Natural killer cell (primary cell): ENCODE measurements around the gene MAN1A2. TPM values are rescaled to one million over a fixed set of nuclear protein-coding genes. Genes with fewer than 3 reads are reported as not detected.
"Not testable (repeated sequence)": the region's sequence is repeated elsewhere in the genome, so short reads cannot be mapped to it uniquely, and the experiment has no call there.

ENCODE experiments used
- ATAC-seq, 3 donors: fragments of 150-1000 bp in 2 of 3; fragments of 200-7000 bp in 1 of 3; cut with Tn5 transposase; 1 replicate in 1 of 3; 2 replicates in 2 of 3; pipeline ENCODE4 v1.10.0; 2021; ENCODE audit warnings: mild to moderate bottlenecking in 2 of 3, moderate library complexity in 2 of 3
- DNase-seq, 2 donors: peaks; one replicate each; pipeline versions ENCODE4 v3.0.0 to v3.0.0-alpha.2; 2013 to 2021; ENCODE audit warnings: mixed read lengths in 1 of 2
- H3K27ac ChIP-seq: one replicate; pipeline ENCODE4 v1.5.1; 2013; ENCODE audit warnings: mild to moderate bottlenecking, low read length
- H3K27me3 ChIP-seq: one replicate; pipeline ENCODE4 v1.6.1; 2013; ENCODE audit warnings: low read length; ENCODE audit not compliant: control insufficient read depth, insufficient read depth
- H3K36me3 ChIP-seq: one replicate; pipeline ENCODE4 v1.6.1; 2013; ENCODE audit warnings: low read length; ENCODE audit not compliant: control insufficient read depth, insufficient read depth
- H3K4me1 ChIP-seq: one replicate; pipeline ENCODE4 v1.6.1; 2013; ENCODE audit warnings: low read length; ENCODE audit not compliant: control insufficient read depth, insufficient read depth
- H3K4me3 ChIP-seq: one replicate; pipeline ENCODE4 v1.5.1; 2013; ENCODE audit warnings: low read length
- H3K9me3 ChIP-seq: one replicate; pipeline ENCODE4 v1.6.1; 2013; ENCODE audit warnings: low read length; ENCODE audit not compliant: control insufficient read depth, insufficient read depth
- H3K27ac Mint-ChIP-seq, 2 donors: one replicate each; pipeline ENCODE4 v1.8.0; 2022; ENCODE audit warnings: mild to moderate bottlenecking in 2 of 2, mixed read lengths in 2 of 2, moderate library complexity in 1 of 2
- H3K27me3 Mint-ChIP-seq, 2 donors: one replicate each; pipeline ENCODE4 v1.8.0; 2022; ENCODE audit warnings: low read depth in 2 of 2, mixed read lengths in 2 of 2
- H3K36me3 Mint-ChIP-seq: one replicate; pipeline ENCODE4 v1.8.0; 2022; ENCODE audit warnings: mixed read lengths
- H3K4me1 Mint-ChIP-seq, 2 donors: one replicate each; pipeline ENCODE4 v1.8.0; 2022; ENCODE audit warnings: mixed read lengths in 2 of 2
- H3K4me3 Mint-ChIP-seq: one replicate; pipeline ENCODE4 v1.8.0; 2022; ENCODE audit warnings: mild to moderate bottlenecking, moderate library complexity, mixed read lengths
- H3K9me3 Mint-ChIP-seq, 2 donors: one replicate each; pipeline ENCODE4 v1.8.0; 2022; ENCODE audit warnings: mixed read lengths in 2 of 2
- WGBS: methylation state at CpG from one replicate; pipeline ENCODE4 v1.1.7; 2013; ENCODE audit warnings: missing lambda C conversion rate; ENCODE audit not compliant: insufficient coverage; 5-methylcytosine and 5-hydroxymethylcytosine counted together
- intact Hi-C: fragments of 100-400 bp; cut with micrococcal nuclease; formaldehyde crosslinking; loops from one replicate; pipeline ENCODE4 v1.14.2; 2022
- total RNA-seq, 4 donors: library from RNA; stranded (reverse); fragments of 120-200 nt in 1 of 4; gene quantifications; one replicate each; pipeline versions ENCODE4 v1.2.3 to v1.2.4, GENCODE V29; 2013 to 2022
- TF ChIP-seq, protein P1 (sequence below): fragments of 200-600 bp; IDR thresholded peaks from one replicate; pipeline ENCODE4 v1.8.0; 2022; ENCODE audit warnings: antibody characterized with exemption

MAN1A2 gene
- total RNA-seq, 3 donors from 2014 or later (not counting 1 experiment from before 2014, with no cell fraction given), result 75.5 to 90.0 (median 87.1) TPM

DNA sequence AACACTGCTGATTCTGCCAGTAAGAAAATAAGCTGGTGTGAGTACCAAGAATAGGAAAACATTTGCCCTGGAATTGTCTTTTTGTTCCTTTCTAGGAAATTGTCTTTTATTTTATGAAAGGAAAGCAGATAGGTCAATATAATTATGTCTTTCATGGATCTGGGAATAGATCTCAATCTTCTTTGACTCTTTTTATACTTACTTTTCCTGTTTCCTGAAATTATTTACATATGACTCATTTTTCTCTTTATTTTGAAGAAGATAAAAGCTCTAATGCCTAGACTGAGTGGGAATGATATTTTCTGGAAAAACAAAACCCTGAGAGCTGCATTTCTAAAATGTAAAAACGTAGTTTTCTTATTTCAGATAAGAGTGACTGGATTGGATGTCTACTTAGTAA, 100.1 kb downstream of the MAN1A2 start:
- Mint-ChIP-seq H3K4me1 (peaks cover 0 to 5% of the 10 kb centered on the region in 2 donors), H3K36me3 (peaks cover 9% of the 10 kb centered on the region), H3K4me3 (no peak overlapping the region), H3K9me3 (no peaks in the 10 kb centered on the region), H3K27me3 (no peaks in the 10 kb centered on the region), H3K27ac (no peak overlapping the region)
- Histone ChIP-seq H3K36me3 (peaks cover 6% of the 10 kb centered on the region), H3K4me3 (no peak overlapping the region), H3K27ac (no peak overlapping the region), H3K9me3 (no peaks in the 10 kb centered on the region), H3K4me1 (no peaks in the 10 kb centered on the region), H3K27me3 (no peaks in the 10 kb centered on the region)
- TF ChIP-seq, protein P1, sequence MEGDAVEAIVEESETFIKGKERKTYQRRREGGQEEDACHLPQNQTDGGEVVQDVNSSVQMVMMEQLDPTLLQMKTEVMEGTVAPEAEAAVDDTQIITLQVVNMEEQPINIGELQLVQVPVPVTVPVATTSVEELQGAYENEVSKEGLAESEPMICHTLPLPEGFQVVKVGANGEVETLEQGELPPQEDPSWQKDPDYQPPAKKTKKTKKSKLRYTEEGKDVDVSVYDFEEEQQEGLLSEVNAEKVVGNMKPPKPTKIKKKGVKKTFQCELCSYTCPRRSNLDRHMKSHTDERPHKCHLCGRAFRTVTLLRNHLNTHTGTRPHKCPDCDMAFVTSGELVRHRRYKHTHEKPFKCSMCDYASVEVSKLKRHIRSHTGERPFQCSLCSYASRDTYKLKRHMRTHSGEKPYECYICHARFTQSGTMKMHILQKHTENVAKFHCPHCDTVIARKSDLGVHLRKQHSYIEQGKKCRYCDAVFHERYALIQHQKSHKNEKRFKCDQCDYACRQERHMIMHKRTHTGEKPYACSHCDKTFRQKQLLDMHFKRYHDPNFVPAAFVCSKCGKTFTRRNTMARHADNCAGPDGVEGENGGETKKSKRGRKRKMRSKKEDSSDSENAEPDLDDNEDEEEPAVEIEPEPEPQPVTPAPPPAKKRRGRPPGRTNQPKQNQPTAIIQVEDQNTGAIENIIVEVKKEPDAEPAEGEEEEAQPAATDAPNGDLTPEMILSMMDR, result no peak
- intact Hi-C loops, result no loop called here
- no CpG with 5 or more reads among the region's 1 CpG for WGBS
- DNase-seq (no peak), ATAC-seq (no peak)

DNA sequence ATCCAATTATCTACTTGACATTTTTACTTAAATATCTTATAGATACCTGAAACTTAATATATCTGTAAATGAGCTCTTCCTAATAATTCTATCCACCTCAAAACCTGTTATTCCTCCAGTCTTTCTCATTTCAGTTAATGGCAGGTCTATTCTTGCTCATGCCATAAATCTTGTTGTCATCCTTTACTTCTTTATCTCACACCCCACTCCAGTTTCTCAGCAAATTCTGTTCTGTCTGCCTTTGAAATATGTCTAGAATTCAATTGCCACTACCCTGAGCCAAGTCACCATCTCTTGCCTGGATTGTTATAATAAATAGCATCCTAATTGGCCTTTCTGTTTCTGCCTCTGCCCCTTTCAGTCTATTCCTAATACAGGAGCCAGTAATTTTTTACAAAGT, 105.8 kb downstream of the MAN1A2 start:
- Mint-ChIP-seq H3K27me3 (no peaks in the 10 kb centered on the region), H3K9me3 (no peaks in the 10 kb centered on the region), H3K4me1 (peaks cover 0 to under 1% of the 10 kb centered on the region in 2 donors), H3K27ac (no peak overlapping the region), H3K36me3 (peaks cover 20% of the 10 kb centered on the region), H3K4me3 (no peak overlapping the region)
- ATAC-seq (no peak), DNase-seq (no peak)
- TF ChIP-seq, protein P1, result no peak
- Histone ChIP-seq H3K4me1 (no peaks in the 10 kb centered on the region), H3K9me3 (no peaks in the 10 kb centered on the region), H3K36me3 (peaks cover 6% of the 10 kb centered on the region), H3K27ac (no peak overlapping the region), H3K27me3 (no peaks in the 10 kb centered on the region), H3K4me3 (no peak overlapping the region)
- intact Hi-C loops, result no loop called here

DNA sequence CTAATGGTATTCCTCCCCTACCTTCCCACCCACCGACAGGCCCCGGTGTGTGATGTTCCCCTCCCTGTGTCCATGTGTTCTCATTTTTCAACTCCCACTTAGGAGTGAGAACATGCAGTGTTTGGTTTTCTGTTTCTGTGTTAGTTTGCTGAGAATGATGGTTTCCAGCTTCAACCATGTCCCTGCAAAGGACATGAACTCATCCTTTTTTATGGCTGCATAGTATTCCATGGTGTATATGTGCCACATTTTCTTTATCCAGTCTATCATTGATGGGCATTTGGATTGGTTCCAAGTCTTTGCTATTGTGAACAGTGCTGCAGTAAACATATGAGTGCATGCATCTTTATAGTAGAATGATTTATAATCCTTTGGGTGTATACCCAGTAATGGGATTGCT, 108.2 kb downstream of the MAN1A2 start:
- H3K27me3 ChIP-seq, H3K36me3 ChIP-seq, H3K9me3 ChIP-seq, H3K27ac ChIP-seq, H3K27ac Mint-ChIP-seq, intact Hi-C loops, H3K27me3 Mint-ChIP-seq, H3K4me3 ChIP-seq, H3K9me3 Mint-ChIP-seq, H3K4me1 Mint-ChIP-seq, DNase-seq, H3K4me3 Mint-ChIP-seq, H3K4me1 ChIP-seq, ATAC-seq: not testable (repeated sequence)
- H3K36me3 Mint-ChIP-seq, result peaks cover 20% of the 10 kb centered on the region
- WGBS, result no CpG with 5 or more reads among the region's 2 CpGs

DNA sequence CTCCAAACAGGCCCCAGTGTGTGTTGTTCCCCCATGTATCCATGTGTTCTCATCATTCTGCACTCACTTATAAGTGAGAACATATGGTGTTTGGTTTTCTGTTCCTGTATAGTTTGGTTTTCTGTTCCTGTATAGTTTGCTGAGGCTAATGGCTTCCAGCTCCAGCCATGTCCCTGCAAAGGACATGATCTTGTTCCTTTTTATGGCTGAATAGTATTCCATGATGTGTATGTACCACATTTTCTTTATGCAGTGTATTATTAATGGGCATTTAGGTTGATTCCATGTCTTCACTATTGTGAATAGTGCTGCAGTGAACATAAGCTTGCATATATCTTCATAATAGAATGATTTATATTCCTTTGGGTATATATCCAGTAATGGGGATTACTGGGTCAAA, 111.8 kb downstream of the MAN1A2 start:
- TF ChIP-seq, protein P1, result no peak
- no peaks in the 10 kb centered on the region for H3K27me3 ChIP-seq
- H3K4me3 ChIP-seq, result no peak overlapping the region
- H3K27ac Mint-ChIP-seq, result no peak overlapping the region
- ATAC-seq, result no peak
- H3K27me3 Mint-ChIP-seq, result no peaks in the 10 kb centered on the region
- no peaks in the 10 kb centered on the region for H3K4me1 ChIP-seq
- no peaks in the 10 kb centered on the region for H3K9me3 Mint-ChIP-seq
- peaks cover 32% of the 10 kb centered on the region for H3K36me3 Mint-ChIP-seq
- no peak overlapping the region for H3K4me3 Mint-ChIP-seq
- no peak for DNase-seq
- H3K36me3 ChIP-seq, result peaks cover 4% of the 10 kb centered on the region
- H3K9me3 ChIP-seq, result no peaks in the 10 kb centered on the region
- no peak overlapping the region for H3K27ac ChIP-seq
- intact Hi-C loops, result no loop called here
- peaks cover 0 to 17% of the 10 kb centered on the region in 2 donors for H3K4me1 Mint-ChIP-seq
